ENCODE measurements around the gene FAM217B.
A peak's percentile ranks its signal among the peaks of the same experiment; 100 is the strongest.
"Not testable (repeated sequence)": the region's sequence is repeated elsewhere in the genome, so short reads cannot be mapped to it uniquely, and the experiment has no call there.

Gene FAM217B

DNA sequence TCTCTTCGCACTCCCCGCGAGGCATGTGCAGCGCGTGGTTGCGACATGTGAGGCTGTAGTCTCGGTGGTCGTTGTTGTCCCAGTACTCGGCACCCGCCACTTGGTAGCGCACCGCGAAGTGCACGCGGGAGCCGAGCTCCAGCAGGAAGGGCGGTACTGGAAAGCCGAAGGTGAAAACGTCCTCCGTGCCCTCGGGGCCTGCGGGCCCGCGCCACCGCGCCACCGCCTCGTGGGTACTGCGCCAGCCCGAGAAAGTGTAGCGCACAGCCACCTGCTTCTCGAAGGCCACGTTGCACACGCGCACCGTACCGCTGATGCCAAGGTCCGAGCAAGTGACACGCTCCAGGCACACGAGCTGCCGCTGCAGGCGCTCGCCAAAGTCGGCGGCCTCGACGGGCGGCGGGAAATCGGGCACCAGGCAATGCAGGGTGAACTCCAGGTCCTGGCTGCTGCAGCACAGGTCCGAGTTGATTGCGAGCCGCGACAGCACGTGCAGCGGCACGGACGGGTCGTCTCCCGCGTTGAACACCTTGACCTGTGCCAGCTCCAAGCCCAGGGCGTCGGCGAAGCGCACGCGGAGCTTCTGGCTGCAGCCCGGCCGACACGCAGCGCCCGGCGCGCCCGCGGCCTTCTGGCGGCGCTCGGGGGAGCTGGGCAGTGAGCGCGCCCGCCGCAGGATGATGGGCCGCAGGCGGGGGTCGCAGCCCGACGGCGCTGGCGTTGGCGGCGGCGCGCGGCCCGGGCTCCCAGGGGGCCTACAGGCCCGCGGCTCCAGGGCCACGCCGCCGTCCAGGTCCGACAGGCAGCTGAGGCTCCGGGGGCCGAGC, 924 bp upstream of the FAM217B start:
- no peak for DNase-seq (ENCODE audit: low read depth)

DNA sequence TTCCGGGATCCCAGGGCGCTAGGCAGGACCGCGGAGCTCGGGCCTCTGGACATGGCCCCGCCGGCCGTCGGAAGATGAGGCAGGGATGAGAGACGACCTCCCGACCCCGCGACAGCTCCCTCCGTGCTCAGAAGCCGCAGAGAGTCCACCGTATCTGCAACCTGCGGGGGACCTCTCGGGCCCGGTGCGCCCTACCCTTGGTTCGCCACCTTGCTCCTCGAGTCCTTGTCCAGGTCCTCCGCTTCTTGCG, 385 bp upstream of the FAM217B start:
- no peak for DNase-seq (ENCODE audit: low read depth)

DNA sequence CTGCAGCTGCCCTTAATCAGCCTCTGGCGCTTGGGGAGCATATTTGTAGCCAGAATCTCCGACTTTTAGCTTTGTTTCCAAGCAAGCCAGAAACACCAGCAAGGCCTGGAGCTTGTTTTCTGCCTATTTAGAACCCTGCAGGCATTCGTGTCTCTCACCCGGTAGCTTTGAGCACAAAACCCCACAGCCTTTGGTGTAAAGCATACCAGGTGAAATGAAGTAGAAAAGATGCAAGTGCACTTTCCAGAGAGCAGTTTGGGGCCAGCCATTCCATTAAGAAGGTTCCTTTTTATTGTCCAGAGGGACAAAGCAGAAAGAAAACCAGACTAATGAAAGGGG, 736 bp downstream of the FAM217B start:
- DNase-seq (ENCODE audit: low read depth) = no peak

DNA sequence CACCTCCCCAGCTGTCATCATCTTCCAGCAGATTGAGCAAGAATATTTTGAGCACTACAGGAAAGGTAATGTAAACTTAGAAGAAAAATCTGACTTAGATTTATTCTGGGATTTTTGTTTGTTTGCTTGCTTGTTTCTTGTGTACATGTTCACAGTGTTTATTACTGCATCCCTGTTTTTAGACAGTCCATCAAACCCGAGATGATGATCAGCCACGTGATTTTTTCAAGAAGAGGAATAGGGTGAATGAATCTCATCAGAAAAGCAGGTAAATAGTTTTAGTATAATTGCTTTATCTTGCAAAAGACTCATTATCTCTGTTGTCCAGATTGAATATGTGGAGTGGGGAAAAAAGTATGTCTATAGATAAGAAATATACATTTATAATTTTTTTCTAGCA, 2.1 kb downstream of the FAM217B start:
- no peak for DNase-seq (ENCODE audit: low read depth)

DNA sequence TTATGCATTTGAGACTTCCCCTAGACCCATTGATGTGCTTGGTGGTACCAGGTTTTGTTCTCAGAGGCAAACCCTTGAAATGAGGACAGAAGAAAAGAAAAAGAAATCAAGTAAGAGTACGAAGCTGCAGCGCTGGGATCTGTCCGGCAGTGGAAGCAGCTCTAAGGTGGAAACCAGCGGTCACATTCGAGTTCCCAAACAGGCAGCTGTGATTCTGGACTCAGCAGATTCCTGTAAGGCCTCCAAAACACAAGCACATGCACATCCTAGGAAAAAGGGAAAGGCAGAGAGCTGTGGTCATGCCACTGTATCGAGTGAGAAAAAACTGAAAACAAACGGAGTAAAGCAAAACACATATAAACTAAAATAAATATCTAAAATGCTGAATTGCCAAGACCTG, 4.5 kb downstream of the FAM217B start:
- no peak for DNase-seq (ENCODE audit: low read depth)

DNA sequence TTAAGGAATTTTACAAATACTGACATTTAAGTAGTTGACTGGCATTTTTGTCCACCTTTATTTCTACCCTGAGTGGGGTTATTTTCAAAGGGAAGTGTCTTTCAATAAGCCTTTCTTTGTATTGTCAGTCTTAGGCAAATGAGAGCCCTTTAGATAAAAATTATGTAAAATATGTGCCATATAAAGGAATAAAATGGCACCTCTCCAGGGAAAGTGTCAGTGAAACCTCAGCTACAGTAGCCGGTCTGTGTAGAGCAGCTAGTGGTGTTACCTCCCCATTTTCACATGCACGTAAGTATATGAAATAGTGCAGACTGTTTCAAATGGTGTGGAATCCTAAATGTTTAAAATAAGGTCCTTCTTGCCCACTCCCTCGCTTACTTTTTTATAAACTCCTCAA, 5.0 kb downstream of the FAM217B start:
- no peak for DNase-seq (ENCODE audit: low read depth)

DNA sequence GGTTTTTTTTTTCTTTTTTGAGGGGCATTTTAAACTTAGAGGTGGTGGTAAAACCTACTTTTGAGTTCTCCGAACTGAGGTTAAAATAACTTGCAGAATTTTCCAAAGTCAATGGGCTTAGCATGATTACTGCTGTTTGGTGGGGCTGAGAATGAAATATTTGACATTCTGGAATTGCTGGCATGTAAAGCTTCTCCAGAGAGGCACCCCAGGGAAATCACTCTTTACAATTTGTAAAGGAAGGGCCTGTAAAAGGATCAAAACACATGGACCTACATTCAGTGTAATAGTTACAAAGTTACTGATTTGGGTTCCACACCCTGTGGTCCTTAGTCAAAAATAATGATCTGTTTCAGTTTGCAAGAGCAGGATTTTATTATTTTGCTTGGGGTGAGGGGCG, 5.5 kb downstream of the FAM217B start:
- DNase-seq (ENCODE audit: low read depth) = no peak

DNA sequence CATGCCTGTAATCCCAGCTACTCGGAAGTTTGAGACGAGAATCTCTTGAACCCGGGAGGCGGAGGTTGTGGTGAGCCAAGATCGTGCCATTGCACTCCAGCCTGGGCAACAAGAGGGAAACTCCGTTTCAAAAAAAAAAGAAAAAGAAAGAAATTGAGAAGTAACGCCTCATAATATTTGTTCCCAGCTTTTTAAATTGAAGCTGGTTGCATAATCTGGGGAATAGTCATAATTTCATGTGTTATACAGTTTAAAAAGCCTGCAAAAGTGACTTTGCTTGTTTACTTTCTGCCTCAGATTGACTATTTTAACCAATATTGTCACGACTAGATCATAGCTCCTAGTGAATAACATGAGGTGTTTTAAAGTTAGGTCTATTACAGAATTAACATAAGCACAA, 7.2 kb downstream of the FAM217B start:
- DNase-seq (ENCODE audit: low read depth) = no peak

DNA sequence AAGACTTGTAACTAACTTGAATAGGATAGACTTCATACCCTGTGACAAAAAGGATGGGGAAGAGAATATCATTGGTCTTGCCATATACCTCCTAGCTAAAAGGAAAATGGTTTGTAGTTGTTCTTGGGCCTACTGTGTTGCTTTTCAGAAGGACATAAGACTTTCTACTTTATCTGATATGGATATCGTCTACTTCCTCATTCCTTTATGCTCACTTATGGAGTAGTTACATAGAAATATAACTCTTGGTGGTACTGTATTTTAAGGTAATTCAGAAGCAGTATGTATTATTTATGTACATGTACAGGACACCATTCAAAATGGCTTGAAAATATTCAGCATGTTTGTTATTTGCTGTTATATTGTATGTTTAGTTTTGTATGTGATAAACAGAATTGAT, 8.0 kb downstream of the FAM217B start:
- no peak for DNase-seq (ENCODE audit: low read depth)

DNA sequence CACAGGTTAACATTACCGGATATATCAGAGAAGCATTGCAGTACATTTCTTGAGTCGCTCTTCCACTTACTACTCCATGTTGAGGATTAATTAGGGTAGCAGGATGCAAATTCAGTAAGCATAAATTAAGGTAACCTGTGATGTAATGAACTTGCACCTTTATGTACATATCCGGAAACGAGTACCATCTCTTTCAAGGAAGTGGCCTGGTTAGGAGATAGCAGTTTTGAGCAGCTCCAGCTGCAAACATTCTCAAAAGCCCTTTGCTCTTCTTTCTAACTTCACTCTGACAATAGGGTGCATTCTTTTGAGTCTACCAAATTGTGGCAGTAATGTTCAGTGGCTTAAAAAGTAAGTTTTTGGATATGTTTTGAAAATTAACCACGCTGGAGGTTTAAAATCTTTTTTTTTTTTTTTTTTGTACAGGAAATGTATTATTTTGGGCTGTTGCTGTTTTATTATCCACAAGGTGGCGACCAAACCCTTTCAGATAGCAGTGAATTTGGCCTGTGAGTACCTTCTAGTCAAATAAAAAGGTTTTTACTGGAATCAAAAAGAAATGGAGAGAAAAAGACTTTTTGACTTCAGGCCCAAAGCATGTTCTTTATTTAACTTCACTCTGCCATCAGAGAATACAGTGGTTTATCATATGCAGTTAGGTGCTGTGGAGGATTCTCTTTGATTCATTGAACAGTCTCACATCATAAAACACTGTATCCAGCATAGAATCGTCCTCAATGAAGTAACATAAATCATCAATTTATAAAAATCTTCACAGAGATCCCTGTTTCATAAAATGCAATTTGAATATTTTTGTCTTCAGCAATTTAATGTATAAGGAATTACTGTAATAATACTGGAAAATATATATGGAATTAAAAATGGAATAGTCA, 8.9 kb downstream of the FAM217B start:
- peak; percentile 48 for DNase-seq (ENCODE audit: low read depth)

DNA sequence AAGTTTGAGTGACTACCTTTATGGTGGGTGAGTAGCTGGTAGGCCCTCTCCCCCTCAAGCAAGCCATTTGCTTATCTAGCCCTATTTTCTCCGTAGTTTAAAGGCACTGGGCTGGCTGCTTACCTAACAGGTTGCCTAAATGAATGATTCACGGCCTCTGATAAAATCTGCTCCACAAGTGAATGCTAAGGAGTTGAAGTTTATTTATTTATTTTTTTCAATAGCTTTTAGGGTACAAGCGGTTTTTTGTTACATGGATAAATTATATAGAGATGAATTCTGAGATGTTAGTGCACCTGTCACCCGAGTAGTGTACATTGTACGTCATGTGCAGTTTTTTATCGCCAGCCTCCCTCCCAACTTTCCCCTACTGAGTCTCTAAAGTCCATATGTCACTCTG, 9.7 kb downstream of the FAM217B start:
- DNase-seq (ENCODE audit: low read depth) = no peak

DNA sequence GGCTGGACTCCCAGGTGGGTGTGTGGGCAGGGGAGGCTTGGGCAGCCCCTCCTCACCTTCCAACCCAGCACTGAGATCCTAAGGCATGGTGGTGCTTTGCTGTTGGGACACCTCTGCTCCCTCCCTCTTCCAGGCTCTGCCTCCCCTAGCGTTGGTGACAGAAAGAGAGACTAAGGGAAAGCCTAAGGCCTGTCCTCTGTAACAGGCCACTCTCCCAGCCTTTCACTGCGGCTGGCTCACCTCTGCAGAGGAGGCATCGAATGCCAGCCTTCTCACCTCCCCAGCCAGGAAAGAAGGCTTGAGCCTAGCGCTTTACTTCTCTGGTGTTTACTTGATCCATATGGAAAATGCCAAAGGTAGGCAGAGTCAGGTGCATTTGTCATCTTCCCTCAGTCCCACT, 14.5 kb downstream of the FAM217B start:
- DNase-seq (ENCODE audit: low read depth) = no peak

DNA sequence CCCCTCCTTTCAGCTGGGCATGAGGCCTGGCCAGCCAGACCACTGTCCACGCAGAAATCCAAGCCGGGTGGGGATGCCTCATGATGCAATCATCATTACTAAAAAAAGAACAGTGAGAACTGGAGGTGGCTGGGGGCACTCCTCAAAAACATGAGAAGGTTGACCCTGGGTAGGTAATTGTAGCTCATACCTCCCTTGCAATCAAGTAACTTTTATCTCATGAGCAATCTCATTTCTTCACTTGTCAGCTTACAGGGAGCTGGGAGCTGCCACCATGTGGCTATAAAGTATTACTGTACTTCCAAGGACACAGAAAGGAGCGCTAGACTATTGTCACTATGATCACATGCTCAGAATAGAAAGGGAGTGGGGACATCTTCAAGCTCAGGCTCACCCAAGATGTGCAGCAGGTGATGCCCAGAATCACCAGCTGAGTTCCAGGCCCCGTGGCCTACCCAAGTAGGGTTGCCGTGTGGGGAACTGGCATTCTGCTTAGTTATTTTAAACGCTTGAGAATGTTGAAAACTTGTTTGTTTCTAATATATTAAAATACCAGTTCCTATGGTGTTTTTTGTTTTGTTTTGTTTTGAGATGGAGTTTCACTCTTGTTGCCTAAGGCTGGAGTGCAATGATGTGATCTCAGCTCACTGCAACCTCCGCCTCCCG, 15.1 kb downstream of the FAM217B start:
- no peak for DNase-seq (ENCODE audit: low read depth)

DNA sequence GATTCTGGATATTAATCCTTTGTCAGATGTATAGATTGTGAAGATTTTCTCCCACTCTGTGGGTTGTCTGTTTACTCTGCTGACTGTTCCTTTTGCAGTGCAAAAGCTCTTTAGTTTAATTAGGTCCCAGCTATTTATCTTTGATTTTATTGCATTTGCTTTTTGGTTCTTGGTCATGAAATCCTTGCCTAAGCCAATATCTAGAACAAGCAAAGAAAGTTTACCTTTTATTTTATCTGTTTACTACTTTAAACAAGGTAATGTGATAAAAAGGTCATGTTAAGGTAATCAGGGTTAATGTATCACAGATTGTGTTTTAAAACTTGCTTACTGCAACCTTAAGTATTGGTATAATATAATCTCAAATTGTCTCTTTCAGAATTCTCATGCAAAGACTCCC, 17.4 kb downstream of the FAM217B start:
- not testable (repeated sequence) for DNase-seq (ENCODE audit: low read depth)

DNA sequence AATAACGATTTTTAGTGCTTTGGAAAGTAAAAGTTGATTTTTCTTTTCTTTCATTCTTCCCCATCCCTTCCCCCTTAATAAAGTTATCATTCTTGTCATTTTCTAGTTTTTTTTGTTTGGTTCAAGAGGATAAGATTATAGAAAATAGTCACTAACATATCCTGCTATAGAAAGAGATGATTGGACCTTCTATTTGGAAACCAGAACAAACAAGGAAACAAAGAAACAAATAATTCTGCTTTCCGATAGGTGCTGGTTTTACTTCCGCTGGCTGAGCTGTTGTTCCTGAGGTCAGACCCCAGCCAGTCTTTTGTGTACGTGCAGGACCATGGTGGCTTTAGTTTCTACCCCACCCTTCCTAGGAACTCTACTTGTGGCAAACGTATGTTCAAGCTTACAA, 17.9 kb downstream of the FAM217B start, which contains the start of gene CDH26:
TSS of gene CDH26 (plus strand) at position 301 of the 400 bp plus-strand sequence. CDS start 304 bp downstream, outside the sequence.
- no peak for DNase-seq (ENCODE audit: low read depth)

DNA sequence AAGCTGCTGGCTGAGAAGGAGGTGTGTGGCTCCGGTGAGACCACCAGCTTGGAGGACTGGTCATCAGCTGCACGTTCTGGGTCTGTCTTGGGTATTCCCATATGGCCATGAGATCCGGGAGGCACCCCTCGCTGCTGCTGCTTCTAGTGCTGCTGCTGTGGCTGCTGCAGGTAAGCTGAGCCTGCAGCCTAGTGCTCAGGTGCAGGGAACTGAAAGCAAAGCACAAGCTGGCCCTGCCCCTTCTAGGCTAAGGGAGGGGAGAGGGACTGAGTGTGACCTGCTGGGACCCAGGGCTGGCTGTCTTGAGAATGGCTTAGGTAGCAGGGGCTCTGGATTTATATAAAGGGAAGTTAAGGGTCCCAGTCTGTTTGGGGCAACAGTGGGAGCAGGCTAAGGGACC, 18.4 kb downstream of the FAM217B start:
- no peak for DNase-seq (ENCODE audit: low read depth)

DNA sequence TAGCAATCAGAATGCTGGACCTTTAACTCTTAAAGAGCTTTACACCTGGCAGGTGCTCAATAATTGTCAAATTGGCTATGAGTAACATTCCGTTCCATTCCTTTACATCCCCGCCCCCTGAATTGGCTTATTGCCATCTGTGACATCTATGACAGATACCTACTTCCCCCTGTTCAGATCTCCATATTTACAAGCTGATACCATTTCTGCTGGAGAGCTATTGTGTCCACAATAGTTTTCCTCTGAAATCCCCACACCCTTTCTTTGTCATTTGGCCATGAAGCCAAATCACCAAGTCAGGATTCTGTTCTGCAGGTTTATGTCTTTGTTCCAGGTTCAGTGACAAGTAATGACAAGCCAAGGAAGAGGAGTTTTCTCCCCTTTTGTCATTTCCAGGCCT, 21.2 kb downstream of the FAM217B start:
- DNase-seq (ENCODE audit: low read depth) = no peak

DNA sequence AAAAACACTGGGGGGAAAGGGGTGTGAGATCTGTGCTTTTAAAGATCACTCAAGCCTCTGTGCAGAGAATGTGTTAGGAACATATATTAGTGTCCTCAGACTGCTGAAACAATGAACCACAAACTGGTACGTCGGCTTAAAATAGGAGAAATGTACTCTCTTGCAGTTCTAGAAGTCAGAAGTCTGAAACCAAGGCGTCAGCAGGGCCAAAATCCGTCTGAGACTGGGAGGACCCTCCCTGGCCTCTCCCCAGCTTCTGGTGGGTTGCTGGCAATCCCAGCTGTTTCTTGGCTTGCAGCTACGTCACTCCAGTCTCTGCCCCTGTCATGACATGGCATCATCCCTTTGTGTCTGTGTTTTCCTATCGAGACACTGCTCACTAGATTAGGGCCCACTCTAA, 22.0 kb downstream of the FAM217B start:
- DNase-seq (ENCODE audit: low read depth) = no peak

DNA sequence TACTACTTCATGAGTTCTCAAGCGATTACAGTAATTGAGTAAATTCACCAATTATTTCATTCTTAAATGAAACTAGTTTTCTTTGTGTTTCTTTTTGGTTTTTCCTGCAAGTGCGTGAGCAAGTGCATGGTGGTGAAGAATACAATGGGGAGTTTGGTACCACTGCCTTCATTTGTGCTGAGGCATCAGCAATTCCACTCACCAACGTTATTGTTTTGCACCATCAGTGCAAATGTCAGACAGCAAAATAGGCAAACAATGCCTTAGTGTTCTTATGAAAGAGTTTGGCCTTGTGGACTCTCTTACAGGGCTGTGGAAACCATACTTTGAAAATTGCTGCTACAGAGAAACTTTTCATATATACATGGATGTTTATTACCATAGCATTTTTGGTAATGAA, 26.2 kb downstream of the FAM217B start:
- no peak for DNase-seq (ENCODE audit: low read depth)

DNA sequence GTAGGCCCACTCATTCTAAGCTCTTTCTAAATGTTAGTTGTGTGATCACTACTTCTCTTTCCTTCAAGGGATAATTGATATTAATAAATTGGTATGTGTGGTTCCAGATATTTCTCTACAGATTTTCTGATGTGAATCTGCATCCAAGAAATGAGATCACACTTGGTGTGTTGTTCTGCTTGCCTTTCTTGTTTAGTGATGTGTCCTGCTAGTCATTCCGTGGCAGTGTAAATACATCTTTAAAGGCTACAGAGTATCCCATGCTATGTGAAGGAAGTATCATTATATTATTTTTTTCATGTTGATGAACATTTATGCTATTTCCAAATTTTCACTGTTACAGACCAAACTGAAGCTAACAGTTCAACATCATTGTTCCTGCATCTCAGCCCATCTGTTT, 31.2 kb downstream of the FAM217B start:
- DNase-seq (ENCODE audit: low read depth) = no peak

DNA sequence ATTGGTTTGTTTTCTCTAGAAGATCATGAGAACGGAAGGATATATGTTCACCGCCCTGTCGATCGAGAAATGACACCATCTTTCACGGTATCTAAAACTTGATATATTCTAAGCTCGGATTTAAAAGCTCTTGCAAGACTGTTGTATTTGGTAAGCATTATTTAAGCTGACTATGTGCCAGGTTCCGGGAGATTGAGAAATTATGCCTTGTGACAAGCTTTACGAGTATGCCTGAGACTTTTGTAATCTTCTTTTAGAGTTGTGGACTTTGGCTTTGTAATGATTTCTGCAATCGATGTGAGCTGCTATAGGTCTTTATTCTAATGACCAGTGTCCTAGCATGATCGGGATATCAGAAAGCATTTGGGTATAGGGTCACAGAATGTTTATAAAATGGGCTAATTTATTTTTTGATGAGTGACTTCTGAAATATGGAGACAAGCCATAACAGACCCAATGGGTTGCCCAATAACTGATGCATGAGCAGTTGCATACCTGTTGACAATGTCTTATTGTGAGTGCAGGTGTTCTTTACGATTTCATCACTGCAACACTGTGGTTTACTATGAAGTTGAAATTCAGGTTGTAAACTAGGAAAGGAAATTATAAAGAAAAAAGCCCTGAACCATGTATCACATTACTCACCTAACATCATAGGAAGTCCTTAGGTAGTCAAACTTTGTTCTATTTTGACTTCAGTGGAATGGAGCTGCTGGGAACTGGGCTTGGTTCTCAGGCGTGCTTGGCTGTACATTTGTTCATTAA, 32.0 kb downstream of the FAM217B start:
- DNase-seq (ENCODE audit: low read depth) = no peak

DNA sequence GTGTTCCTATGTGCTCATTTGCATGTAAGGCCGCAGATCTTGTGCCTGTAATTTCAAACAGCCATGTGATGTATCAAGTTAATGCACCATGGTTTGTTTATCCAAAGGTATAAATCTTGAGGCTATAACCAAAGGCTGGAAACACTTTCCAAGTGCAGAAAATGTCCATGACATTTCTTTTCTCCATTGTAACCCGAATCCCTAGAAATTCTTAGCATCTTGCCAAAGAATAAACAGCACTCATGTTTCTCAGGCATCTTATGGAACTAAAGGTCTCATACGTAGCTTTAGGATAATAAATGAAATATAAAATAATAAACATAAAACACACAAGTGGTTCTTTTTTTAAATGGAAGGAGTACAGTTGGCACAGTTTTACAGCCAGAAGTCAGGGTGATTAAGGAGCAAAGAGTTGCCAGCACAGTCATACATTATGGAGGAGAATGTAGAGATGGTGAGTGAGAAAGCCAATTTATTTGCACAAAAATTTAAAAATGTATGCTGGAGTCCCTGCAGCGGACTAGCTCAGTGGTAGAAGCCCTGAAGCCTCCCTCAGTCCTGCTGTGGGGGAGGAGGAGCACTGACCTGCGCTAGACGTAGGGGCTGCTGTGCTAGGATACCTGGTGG, 36.1 kb downstream of the FAM217B start:
- no peak for DNase-seq (ENCODE audit: low read depth)

Data from stromal cell of bone marrow (primary cell).